Ureter (tissue), 1 donor: ENCODE results near the gene MZT2B. TPM values are rescaled to one million over a fixed set of nuclear protein-coding genes. Genes with fewer than 3 reads are reported as not detected.
"Not testable (repeated sequence)": the region's sequence is repeated elsewhere in the genome, so short reads cannot be mapped to it uniquely, and the experiment has no call there.

Source experiments
- DNase-seq: peaks from one replicate; pipeline ENCODE4 v3.0.0-alpha.2; 2020; ENCODE audit warnings: low spot score
- total RNA-seq: library from RNA; stranded (reverse); gene quantifications from one replicate; pipeline ENCODE4 v1.2.4, GENCODE V29; 2023
- donor health status: DM: yes; HTN: yes; CAD: no.

The MZT2B gene
- total RNA-seq, result 165 TPM

- DNase-seq, result peak; percentile 90
These were observed at the start of gene MZT2B for GRCh38 chr2:130181880-130182682. MZT2B (plus strand) TSS chr2:130182262; CDS start chr2:130182283, 21 bp downstream.

GRCh38 chr2:130135692-130136541 is 46.1 kb upstream of the MZT2B start:
- DNase-seq, result no peak

- not testable (repeated sequence) for DNase-seq
These were observed 45.5 kb upstream of the MZT2B start for GRCh38 chr2:130136546-130136945.

- DNase-seq, result not testable (repeated sequence)
These were observed 44.9 kb upstream of the MZT2B start for GRCh38 chr2:130137118-130137517.

- DNase-seq, result not testable (repeated sequence)
These were observed 43.7 kb upstream of the MZT2B start for GRCh38 chr2:130138326-130138725.

GRCh38 chr2:130138841-130139251 is 43.2 kb upstream of the MZT2B start:
- DNase-seq, result not testable (repeated sequence)

GRCh38 chr2:130139331-130140280 is 42.5 kb upstream of the MZT2B start:
- not testable (repeated sequence) for DNase-seq

- not testable (repeated sequence) for DNase-seq
These were observed 41.5 kb upstream of the MZT2B start for GRCh38 chr2:130140516-130140915.

- not testable (repeated sequence) for DNase-seq
These were observed 41.1 kb upstream of the MZT2B start for GRCh38 chr2:130141002-130141401.

GRCh38 chr2:130141645-130142370 is 40.3 kb upstream of the MZT2B start:
- not testable (repeated sequence) for DNase-seq

- DNase-seq, result not testable (repeated sequence)
These were observed 39.4 kb upstream of the MZT2B start for GRCh38 chr2:130142396-130143265.

GRCh38 chr2:130143266-130144039 is 38.6 kb upstream of the MZT2B start:
- DNase-seq, result not testable (repeated sequence)

GRCh38 chr2:130145006-130145414 is 37.1 kb upstream of the MZT2B start, which contains the start of gene CCDC74B:
CCDC74B (minus strand) TSS chr2:130145112; CDS start chr2:130144996, 116 bp downstream.
- peak; percentile 53 for DNase-seq

GRCh38 chr2:130148515-130148914 is 33.5 kb upstream of the MZT2B start:
- peak; percentile 1 for DNase-seq

GRCh38 chr2:130150181-130151144 is 31.6 kb upstream of the MZT2B start:
- no peak for DNase-seq

GRCh38 chr2:130151145-130151512 is 30.9 kb upstream of the MZT2B start:
- DNase-seq, result not testable (repeated sequence)

GRCh38 chr2:130152136-130152815 is 29.8 kb upstream of the MZT2B start:
- not testable (repeated sequence) for DNase-seq
